ENCODE data around the gene CRB3. TPM values are rescaled to one million over a fixed set of nuclear protein-coding genes. Genes with fewer than 3 reads are reported as not detected.

Gene CRB3
- total and polyA plus RNA-seq, 9 of the 15 experiments (the other 6 are each of a cell fraction or from before 2014, with no cell fraction given), result 0.49 TPM; not detected in 8

- TF ChIP-seq EGR1 (conservative IDR thresholded peaks at IDR 0.05) (peak; percentile 36; the same call in 1 of the 2 replicates), SNAPC5 (CRISPR knock-in tag; IDR thresholded peaks at IDR 0.05) (no peak), CTCF (IDR thresholded peaks at IDR 0.05 in 2 of 3, conservative IDR thresholded peaks at IDR 0.05 in 1 of 3; ENCODE audit: insufficient read depth in 2 of 3, low read depth in 1 of 3, low read length in 3 of 3) (0 out of 6 replicates have a peak, but pooled peaks of 1 of the 3 experiments have one; percentile 9), ZNF407 (IDR thresholded peaks at IDR 0.05; ENCODE audit: low read depth) (no peak), ZBTB40 (IDR thresholded peaks at IDR 0.05) (no peak), ZBTB40 (CRISPR knock-in tag; IDR thresholded peaks at IDR 0.05) (no peak)
Observed at GRCh38 chr19:6414793-6415590, 49.1 kb upstream of the CRB3 start (continued).

All from K562 (cell line).